Measurements from ENCODE around the gene CHST13. TPM values are rescaled to one million over a fixed set of nuclear protein-coding genes. Genes with fewer than 3 reads are reported as not detected.

The CHST13 gene
- total RNA-seq, 1 donor from 2014 or later = not detected

GRCh38 chr3:126546013-126546412, 22.1 kb downstream of the CHST13 start:
- Mint-ChIP-seq H3K9me3 (no peaks in the 10 kb centered on the region), H3K27ac (no peak overlapping the region), H3K4me1 (ENCODE audit: low read depth) (peaks cover 1% of the 10 kb centered on the region), H3K27me3 (ENCODE audit: low read depth) (no peaks in the 10 kb centered on the region), H3K4me3 (ENCODE audit: low read depth) (no peak overlapping the region), H3K36me3 (ENCODE audit: low read depth) (no peaks in the 10 kb centered on the region)
- no peak for DNase-seq (ENCODE audit: low spot score)
- intact Hi-C loops (cut with micrococcal nuclease) = no loop called here

DNA sequence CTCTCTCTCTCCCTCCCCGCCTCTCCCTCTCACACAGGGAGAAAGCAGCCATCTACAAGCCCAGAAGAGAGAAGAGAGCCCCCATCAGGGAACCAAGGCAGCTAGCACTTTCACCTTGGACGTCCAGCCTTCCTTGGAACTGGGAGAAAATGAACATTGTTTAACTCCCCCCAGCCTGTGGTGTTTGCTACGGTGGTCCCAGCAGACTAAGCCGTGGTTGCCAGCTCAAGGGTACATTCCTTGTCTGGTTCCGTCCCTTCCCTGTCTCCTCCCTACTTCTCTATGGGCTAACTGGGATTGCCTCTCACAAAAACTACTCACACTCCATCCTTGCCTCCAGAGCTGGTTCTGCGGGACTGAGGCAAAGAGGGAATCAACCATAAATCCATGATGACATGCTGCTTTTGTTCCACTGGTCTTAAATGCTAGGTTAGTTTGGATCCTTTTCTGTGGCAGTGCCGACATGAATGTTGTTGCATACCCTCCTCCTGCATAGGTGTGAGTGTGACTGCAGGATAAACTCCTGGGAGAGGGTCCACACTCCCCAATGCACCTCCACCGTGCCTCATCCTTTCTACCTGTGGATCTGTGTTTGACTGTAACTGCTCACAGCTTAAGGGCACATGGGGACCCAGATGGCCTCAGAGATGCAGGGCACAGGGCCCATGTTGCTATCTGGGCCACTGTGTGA, 22.7 kb downstream of the CHST13 start:
- H3K27ac Mint-ChIP-seq = no peak overlapping the region
- intact Hi-C loops (cut with micrococcal nuclease) = no loop called here
- DNase-seq (ENCODE audit: low spot score) = no peak
- no peak overlapping the region for H3K4me3 Mint-ChIP-seq (ENCODE audit: low read depth)
- H3K9me3 Mint-ChIP-seq = no peaks in the 10 kb centered on the region
- H3K27me3 Mint-ChIP-seq (ENCODE audit: low read depth) = no peaks in the 10 kb centered on the region
- no peaks in the 10 kb centered on the region for H3K36me3 Mint-ChIP-seq (ENCODE audit: low read depth)
- H3K4me1 Mint-ChIP-seq (ENCODE audit: low read depth) = no peaks in the 10 kb centered on the region

DNA sequence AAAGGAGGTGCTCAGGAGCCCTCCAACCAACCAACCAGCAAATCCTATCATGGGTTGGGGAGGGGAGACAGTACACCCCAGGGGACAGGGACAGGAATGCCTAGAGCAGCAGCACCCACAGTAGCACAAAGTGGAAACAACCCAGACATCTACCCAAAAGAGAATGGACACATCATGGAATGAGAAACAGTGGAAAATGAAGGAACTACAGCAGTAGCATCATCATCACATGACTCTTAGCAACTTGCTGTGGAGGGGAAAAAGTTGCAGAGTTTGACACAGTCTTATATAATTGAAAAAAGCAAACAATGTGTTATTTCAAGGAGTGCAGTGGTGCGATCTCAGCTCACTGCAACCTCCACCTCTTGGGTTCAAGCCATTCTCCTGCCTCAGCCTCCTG, 23.8 kb downstream of the CHST13 start:
- no peaks in the 10 kb centered on the region for H3K36me3 Mint-ChIP-seq (ENCODE audit: low read depth)
- no peaks in the 10 kb centered on the region for H3K27me3 Mint-ChIP-seq (ENCODE audit: low read depth)
- no peak overlapping the region for H3K4me3 Mint-ChIP-seq (ENCODE audit: low read depth)
- DNase-seq (ENCODE audit: low spot score) = no peak
- no peaks in the 10 kb centered on the region for H3K9me3 Mint-ChIP-seq
- H3K27ac Mint-ChIP-seq = no peak overlapping the region
- no peaks in the 10 kb centered on the region for H3K4me1 Mint-ChIP-seq (ENCODE audit: low read depth)
- intact Hi-C loops (cut with micrococcal nuclease) = no loop called here

DNA sequence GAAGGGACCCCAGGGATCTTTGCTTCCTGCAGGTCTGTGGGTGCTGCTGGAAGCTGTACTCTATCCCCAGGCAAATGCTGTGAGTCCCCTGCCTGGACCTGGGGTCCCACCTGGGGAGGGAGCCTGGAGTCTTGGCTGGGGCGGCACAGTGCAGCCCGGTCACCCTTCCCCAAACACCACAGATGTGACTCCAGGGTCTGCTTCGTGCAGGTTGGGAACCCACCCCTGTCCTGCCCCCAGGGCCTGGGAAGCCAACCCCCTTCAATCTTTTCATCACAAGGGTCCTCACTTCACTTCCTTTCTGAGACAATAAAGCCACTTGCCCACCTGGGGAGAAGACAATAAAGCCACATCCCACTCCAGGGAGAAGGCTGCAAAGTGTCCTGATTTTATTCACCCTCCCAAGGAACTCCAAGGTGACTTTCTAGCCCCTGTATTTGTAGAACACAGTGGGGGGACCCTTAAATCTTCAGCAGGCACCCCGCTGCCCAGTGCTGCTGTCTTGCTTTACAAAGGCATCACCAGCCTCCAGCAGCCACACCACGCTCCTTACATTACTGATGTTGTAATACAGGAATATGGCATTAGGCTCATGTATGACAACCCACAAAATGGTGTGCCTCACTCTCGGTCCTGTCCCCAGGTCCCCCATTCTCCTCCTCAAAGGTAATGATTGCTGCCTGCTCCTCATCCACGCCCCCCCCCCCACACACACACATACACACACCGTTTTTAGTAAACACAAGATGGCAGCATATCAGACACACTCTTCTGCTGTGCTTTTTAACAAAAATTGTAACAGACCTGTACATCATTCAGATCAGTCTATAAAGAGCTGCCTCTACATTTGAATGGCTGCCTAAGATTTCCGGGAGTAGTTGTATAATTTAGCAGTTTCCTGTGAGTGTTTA, 24.9 kb downstream of the CHST13 start:
- no peaks in the 10 kb centered on the region for H3K27me3 Mint-ChIP-seq (ENCODE audit: low read depth)
- H3K9me3 Mint-ChIP-seq = no peaks in the 10 kb centered on the region
- no peak overlapping the region for H3K4me3 Mint-ChIP-seq (ENCODE audit: low read depth)
- H3K4me1 Mint-ChIP-seq (ENCODE audit: low read depth) = no peaks in the 10 kb centered on the region
- intact Hi-C loops (cut with micrococcal nuclease) = no loop called here
- H3K36me3 Mint-ChIP-seq (ENCODE audit: low read depth) = no peaks in the 10 kb centered on the region
- no peak for DNase-seq (ENCODE audit: low spot score)
- no peak overlapping the region for H3K27ac Mint-ChIP-seq

GRCh38 chr3:126549861-126550487, 26.0 kb downstream of the CHST13 start:
- Mint-ChIP-seq H3K9me3 (no peaks in the 10 kb centered on the region), H3K36me3 (ENCODE audit: low read depth) (no peaks in the 10 kb centered on the region), H3K4me1 (ENCODE audit: low read depth) (no peaks in the 10 kb centered on the region), H3K27me3 (ENCODE audit: low read depth) (no peaks in the 10 kb centered on the region), H3K27ac (no peak overlapping the region), H3K4me3 (ENCODE audit: low read depth) (no peak overlapping the region)
- no peak for DNase-seq (ENCODE audit: low spot score)
- intact Hi-C loops (cut with micrococcal nuclease) = no loop called here

- no peaks in the 10 kb centered on the region for H3K27me3 Mint-ChIP-seq (ENCODE audit: low read depth)
- intact Hi-C loops (cut with micrococcal nuclease) = no loop called here
- no peak overlapping the region for H3K4me3 Mint-ChIP-seq (ENCODE audit: low read depth)
- no peak for DNase-seq (ENCODE audit: low spot score)
- H3K4me1 Mint-ChIP-seq (ENCODE audit: low read depth) = no peaks in the 10 kb centered on the region
- H3K9me3 Mint-ChIP-seq = no peaks in the 10 kb centered on the region
- no peak overlapping the region for H3K27ac Mint-ChIP-seq
- no peaks in the 10 kb centered on the region for H3K36me3 Mint-ChIP-seq (ENCODE audit: low read depth)
These were observed 26.6 kb downstream of the CHST13 start for GRCh38 chr3:126550488-126551051.

DNA sequence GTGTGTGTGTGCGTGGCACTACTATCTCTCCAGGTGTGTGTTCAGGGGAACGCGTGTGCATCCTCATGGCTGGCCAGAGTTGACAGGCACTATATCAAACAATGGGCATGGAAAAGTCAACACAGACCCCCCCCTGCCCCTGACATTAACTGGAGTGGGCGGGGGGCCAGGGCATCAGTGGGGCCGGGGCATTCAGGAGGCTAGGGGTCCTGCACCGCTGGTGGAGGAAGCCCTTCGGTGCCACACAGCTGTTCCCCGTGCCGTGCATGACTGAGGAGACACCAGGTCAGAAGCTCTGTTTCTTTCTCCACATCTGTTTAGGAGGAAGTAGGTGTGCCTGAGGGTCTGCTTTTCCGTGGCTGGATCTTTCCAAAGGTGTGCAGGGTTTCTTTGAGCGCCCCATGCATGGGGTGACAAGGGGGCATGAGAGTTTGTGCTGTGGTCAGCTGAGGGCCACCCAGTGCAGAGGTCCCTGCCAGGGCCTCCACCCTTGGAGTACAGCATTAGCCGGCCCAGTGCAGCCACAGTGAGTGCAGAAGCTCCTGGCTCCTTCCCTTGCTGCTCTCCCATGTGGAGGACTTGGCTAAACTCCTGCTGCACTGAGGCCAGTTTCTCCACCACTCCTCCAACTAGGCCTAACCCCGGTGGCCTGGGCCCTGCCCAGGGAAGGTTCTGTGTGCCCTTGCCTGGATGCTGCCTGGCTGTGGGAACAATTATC, 27.3 kb downstream of the CHST13 start:
- no peaks in the 10 kb centered on the region for H3K9me3 Mint-ChIP-seq
- H3K4me1 Mint-ChIP-seq (ENCODE audit: low read depth) = no peaks in the 10 kb centered on the region
- intact Hi-C loops (cut with micrococcal nuclease) = no loop called here
- H3K27ac Mint-ChIP-seq = no peak overlapping the region
- DNase-seq (ENCODE audit: low spot score) = no peak
- H3K4me3 Mint-ChIP-seq (ENCODE audit: low read depth) = no peak overlapping the region
- H3K36me3 Mint-ChIP-seq (ENCODE audit: low read depth) = no peaks in the 10 kb centered on the region
- no peaks in the 10 kb centered on the region for H3K27me3 Mint-ChIP-seq (ENCODE audit: low read depth)

DNA sequence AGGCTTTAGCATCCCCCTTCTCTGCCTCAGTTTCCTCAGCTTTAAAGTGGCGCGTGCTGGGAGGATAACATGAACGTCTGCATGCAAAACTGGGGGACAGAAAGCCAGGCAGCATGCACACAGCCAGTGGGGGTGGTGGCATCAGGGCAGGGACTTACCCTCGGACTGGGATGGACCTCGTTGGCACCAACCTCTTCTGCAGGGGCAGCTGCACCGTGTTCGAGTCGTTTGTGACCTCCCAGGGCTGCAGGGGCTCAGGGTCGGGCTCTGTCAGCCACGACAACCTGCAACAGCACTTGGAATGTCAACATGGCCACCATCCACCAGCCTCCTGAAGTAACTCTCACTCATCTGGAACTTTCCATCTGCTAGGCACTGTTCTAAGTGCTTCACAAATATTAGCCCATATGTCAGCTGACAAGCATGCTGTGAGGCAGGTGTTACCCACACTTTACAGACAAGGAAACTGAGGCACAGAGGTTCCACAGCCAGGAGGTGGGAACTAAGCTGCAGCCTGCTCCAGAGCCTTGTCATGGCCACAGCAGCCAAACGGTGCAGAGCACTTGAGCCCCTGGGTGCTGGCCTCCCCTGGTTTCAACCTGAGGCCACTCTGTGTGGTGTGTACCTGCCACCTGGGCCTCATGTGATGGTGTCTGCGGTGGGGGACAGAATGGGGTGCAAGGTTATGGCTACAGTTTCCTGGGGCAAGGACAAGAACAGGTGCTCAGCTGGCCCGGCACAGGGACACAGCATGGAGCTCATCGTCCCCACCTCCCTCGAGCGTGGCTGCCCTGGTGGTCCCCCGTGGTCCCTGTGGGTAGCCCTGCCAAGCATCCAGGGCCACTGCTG, 28.1 kb downstream of the CHST13 start:
- no peak for DNase-seq (ENCODE audit: low spot score)
- intact Hi-C loops (cut with micrococcal nuclease) = no loop called here
- H3K4me3 Mint-ChIP-seq (ENCODE audit: low read depth) = no peak overlapping the region
- H3K4me1 Mint-ChIP-seq (ENCODE audit: low read depth) = no peaks in the 10 kb centered on the region
- H3K27me3 Mint-ChIP-seq (ENCODE audit: low read depth) = no peaks in the 10 kb centered on the region
- no peaks in the 10 kb centered on the region for H3K9me3 Mint-ChIP-seq
- no peaks in the 10 kb centered on the region for H3K36me3 Mint-ChIP-seq (ENCODE audit: low read depth)
- H3K27ac Mint-ChIP-seq = no peak overlapping the region

GRCh38 chr3:126552688-126553283, 28.8 kb downstream of the CHST13 start:
- Mint-ChIP-seq H3K36me3 (ENCODE audit: low read depth) (no peaks in the 10 kb centered on the region), H3K4me1 (ENCODE audit: low read depth) (no peaks in the 10 kb centered on the region), H3K4me3 (ENCODE audit: low read depth) (no peak overlapping the region), H3K27ac (no peak overlapping the region), H3K9me3 (no peaks in the 10 kb centered on the region), H3K27me3 (ENCODE audit: low read depth) (no peaks in the 10 kb centered on the region)
- intact Hi-C loops (cut with micrococcal nuclease) = no loop called here
- DNase-seq (ENCODE audit: low spot score) = no peak

- no peak for DNase-seq (ENCODE audit: low spot score)
- Mint-ChIP-seq H3K27ac (no peak overlapping the region), H3K27me3 (ENCODE audit: low read depth) (no peaks in the 10 kb centered on the region), H3K36me3 (ENCODE audit: low read depth) (no peaks in the 10 kb centered on the region), H3K4me3 (ENCODE audit: low read depth) (no peak overlapping the region), H3K4me1 (ENCODE audit: low read depth) (no peaks in the 10 kb centered on the region), H3K9me3 (no peaks in the 10 kb centered on the region)
- intact Hi-C loops (cut with micrococcal nuclease) = no loop called here
These were observed 29.5 kb downstream of the CHST13 start for GRCh38 chr3:126553284-126554084.
